Activated T-cell treated with anti-CD3 and anti-CD28 coated beads for 48 hours (primary cell): ENCODE data around the gene ATP10A.
A peak's percentile ranks its signal among the peaks of the same experiment; 100 is the strongest.
"Not testable (repeated sequence)": the region's sequence is repeated elsewhere in the genome, so short reads cannot be mapped to it uniquely, and the experiment has no call there.

Experiments used
- DNase-seq: peaks from one replicate; pipeline ENCODE4 v3.0.0-alpha.2; 2020; ENCODE audit warnings: low read depth

Gene ATP10A

DNA sequence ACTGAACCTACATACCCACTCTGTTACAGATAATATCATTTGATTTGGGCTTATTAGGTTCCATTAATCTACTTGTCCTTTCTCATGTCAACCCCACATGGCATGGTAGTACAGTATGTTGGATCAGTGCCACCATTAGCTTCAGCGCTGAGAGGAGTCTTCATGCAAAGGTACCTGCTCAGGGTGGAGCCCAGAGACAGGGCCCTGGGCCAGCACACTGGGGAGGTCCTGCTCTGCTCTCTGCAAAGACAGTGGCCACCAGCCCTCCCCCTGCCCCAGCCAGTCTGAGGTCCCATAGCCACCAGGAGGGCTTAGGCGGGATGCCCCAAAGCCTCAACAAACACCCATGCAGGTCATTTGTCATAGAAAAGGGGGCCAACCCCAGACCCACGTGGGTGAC lies 71.0 kb downstream of the ATP10A start:
- DNase-seq, result no peak

DNA sequence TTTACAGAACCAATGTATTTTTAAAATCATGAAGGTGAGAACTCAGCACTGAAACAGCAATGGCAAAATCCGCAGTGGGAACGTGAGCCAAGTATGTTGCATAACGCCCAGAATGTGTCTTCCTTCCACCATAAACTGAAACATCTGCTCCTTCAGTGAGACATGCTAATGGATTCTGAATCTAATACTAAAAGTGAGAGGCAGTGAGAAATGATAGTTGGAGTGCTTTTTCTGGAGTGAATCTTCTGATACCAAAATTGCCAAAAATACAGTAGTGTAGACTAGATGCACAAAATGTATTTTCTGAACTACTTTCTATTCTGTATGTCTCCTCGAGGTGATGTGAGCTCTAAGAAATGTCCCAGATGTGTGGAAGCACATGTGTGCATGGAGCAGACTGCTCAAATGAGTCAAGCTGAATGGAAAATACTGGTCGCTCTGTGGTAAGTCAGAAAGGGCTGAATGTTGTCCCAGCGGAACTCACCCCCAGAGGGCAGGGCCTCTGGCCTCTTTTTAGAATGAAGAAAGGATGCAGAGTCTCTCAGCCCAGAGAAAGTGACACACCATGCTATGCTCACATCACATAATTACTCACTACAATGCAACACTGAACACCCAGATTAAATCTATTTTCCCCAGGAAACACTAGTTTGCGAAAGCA lies 73.0 kb downstream of the ATP10A start:
- peak; percentile 48 for DNase-seq

DNA sequence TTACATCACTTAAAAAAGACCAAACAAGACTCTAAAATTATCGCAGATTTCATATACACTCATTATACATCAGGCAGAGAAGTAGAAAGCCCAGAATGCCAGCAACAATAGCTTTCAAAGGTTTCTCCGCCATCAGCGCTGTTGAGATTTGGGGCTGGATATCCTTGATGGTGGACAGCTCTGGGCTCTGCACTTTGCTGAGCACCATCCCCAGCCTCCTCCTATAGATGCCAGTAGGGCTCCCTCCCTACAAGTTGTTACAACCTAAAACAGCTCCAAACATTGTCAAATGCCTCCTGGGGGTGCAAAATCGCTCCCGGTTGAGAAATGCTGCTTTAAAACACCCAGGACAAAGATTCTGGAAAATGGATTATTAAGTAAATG lies 73.5 kb downstream of the ATP10A start:
- DNase-seq, result no peak

DNA sequence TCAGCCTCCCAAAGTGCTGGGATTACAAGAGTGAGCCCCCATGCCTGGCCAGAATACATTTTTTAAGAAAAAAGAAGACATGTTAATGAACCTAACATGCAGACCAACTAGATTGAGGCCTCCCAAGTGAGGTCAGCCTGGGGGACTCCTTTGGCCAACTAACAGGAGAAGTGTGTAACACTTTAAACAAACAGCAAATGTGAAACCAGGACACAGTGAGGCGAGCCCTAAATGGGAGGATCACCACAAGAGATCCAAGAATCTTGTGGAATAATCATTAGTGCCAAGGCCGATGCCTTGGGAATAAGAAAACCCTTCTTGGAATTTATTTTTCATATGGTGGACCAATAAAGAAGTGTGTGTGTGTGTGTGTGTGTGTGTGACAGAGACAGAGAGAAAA lies 73.9 kb downstream of the ATP10A start:
- DNase-seq, result no peak

DNA sequence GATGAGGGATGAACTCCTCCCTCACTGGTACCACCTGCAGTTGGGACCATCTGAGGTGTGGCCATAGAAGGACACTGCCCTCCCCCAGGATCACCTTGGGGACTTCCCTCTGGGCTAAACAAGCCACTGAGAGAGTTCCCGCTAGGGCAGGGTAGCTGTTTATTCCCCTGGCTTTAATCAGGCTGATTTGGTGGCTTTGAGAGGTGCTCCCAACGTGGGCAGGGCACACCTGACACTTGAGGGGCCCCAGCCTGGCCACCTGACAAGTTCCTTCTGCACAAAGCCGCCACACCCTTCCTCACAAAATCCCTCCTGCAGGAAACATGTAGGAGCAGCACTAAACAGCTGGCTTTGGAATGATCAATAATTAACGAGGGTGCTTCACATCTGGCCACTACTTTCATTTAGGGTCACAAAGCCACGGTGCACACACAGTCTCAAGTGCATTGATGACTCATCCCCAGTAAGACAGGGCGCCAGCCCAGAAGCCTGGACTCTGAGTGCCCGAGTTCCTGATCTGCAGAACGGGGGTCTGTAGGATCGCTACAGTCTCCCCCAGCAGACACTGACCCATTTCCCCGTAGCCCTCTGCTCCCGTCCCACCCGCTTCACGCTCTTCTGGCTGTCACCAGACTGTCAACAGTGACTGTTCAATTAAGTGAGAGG lies 75.1 kb downstream of the ATP10A start:
- DNase-seq, result no peak

DNA sequence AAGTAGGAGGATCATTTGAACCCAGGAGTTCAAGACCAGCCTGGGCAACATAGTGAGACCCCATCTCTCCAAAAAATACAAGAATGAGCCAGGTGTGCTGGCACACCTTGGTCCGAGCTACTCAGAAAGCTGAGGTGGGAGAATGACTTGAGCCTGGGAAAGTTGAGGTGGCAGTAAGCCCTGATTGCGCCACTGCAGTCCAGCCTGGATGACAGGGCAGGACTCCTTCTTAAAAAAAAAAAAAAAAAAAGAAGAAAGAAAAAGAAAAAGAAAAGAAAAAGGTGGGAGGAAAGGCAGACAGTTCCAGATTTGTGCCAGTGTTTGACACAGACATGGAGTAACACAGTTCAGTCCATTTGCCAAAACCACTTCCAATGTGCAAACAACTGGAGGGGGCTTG lies 75.7 kb downstream of the ATP10A start:
- DNase-seq, result no peak

DNA sequence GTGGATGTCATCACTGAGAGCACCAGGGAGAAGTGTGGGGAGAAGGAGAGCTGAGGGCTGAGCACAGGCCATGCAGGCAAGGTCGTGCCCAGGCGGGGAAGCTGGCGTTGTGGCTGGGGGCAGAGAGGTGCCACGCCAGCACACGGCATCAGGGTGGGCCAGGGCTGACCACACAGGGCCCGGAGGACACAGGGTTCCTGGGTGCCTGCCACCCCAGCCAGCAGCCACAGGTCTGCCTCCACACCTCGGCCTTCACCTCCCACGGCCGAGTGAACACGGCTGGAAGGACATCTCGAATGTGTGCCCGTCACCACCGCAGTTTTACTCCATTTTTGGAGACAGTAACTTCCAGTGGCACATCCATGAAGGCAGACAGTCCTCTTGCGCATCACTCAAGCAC lies 77.1 kb downstream of the ATP10A start:
- no peak for DNase-seq

- DNase-seq, result no peak
Observed at GRCh38 chr15:25785641-25786025, 77.5 kb downstream of the ATP10A start.

GRCh38 chr15:25784876-25785640 lies 78.1 kb downstream of the ATP10A start:
- no peak for DNase-seq

GRCh38 chr15:25783607-25784540 lies 79.3 kb downstream of the ATP10A start:
- DNase-seq, result no peak

DNA sequence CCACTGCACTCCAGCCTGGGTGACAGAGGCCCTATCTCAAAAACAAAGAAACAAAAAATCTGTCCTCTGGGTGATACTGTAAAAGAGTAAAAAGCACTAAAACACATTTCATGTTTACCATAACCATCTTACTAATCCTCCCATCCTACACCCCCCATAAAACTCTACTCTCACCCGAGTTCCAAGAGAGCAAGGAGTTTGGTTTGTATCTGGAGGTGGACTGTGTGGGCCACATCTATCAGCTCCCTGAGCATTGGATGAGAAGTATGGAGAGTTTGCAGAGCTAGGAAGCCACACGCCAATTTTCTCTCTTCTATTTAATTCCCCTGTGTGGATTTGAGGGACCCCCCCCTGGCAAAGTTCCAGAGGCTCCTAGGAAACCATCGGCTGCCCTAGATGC lies 80.0 kb downstream of the ATP10A start:
- no peak for DNase-seq

GRCh38 chr15:25780479-25781255 lies 82.5 kb downstream of the ATP10A start:
- DNase-seq, result no peak

DNA sequence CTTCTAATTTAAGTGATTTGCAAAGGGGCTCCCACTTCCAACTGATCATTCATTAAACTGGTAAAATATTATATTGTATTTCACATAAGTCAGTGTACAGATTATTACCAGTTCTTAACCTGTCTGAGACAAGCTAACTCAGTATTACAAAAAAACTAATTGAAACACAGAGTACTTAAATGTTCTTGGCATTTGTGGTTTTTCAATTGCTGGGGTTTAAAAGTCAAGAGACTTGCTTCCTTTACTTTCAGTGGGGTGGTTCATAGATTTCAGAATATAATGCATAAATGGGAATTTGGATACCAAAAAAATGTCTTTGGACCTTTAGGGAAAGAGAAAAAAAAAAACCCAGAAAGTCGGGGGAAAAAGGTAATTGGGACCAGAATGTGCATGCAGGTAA lies 85.0 kb downstream of the ATP10A start:
- DNase-seq, result no peak

- DNase-seq, result no peak
Observed at GRCh38 chr15:25777037-25777436, 86.1 kb downstream of the ATP10A start.

GRCh38 chr15:25776071-25776746 lies 86.9 kb downstream of the ATP10A start:
- DNase-seq, result no peak

DNA sequence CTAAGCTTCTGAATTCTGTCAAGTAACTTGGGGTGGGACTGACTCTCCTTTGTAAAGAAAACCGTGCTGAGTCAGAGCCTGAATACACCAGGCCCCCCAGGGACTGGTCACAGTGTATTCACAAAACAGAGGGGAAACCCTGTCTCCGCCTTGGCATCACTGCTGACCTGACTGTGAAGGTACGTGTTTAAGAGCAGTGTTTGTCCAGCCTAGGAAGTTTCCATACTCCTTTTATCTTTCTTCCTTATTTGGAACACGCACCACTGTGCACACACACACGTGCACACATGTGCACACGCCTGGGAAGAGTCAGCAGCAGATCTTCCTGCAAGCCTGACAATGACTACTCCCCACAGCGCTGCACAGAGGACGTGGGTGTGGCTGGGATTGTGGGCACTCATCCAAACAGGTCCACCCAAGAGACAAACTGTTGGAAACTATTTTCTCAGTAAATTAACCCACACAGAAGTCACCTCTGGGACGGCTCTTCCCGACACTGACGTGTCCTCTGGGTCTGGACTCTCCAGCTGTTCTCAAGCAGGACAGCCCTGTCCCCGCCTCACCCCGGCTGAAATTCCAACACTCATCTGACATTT lies 87.7 kb downstream of the ATP10A start:
- DNase-seq, result no peak

DNA sequence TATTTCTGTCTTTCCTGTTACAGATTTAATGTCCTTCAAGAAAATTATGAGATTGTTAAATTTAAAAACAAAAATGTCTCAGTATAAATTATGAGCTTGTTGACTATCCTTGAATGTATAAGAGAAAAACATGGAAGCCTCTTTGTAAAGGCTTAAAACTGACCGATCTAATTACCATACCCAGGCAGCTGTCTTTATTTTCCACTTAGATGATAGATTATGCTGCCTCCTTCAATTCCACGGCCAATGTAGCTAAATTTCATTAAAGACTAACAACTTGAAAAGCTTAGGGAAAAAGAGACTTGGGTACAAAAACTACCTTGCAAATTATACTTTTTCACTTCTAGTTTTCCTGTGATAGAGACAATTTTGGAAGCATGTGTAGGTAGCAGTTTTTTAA lies 88.3 kb downstream of the ATP10A start:
- DNase-seq, result no peak

DNA sequence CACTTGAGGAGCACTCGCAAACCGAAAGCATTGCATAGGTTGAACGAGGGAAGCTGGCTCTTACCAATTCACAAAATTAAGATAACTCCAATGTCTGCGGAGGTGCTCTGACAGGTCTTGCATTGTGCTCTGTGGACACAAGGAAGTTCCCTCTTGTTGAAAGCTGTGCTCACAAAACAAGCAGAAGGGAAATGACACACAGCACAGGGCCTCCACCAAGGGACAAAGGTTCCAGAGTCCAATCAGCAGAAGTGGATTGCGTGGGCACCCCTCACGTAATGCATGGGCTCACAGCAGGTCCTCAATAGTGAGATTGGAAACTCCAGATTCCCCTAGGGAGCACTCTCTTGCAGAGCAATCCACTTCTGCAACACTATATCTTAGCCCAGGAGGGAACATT lies 89.9 kb downstream of the ATP10A start:
- DNase-seq, result no peak

DNA sequence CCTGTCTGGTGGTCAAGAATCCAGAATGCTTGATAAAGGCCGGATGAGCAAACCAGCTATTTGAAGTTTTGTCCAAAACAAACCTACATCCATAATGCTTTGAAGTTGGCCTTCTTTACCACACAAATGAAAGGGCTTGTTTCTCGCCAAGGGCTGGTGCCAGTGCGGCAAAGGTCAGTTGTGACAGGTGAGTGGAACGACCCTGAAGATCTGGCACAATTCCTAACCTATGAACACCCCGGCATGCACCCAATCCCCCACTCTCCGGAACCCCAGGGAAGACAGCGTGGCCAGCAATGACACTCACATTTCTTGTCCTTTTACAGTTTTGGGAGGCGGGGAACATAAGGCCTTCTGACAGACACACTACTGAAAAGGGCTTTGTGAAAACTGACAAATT lies 90.6 kb downstream of the ATP10A start:
- no peak for DNase-seq

- not testable (repeated sequence) for DNase-seq
Observed at GRCh38 chr15:25771736-25772135, 91.4 kb downstream of the ATP10A start.

DNA sequence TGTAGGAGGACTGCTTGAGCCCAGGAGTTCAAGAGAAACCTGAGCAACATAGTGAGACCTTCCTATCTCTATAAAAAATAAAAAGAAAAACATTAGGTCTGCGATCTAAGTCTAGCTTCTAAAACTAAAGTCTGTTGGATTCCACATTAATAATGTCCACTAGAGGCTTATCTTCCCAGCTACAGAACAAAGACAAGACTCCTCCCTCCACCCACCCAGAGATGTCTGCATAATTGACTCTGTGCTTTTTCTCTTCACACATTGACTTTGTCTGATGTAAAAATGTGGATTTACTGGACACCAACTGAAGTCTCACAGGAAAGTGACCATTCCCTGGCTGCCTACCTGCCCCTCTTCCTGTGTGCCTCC lies 91.8 kb downstream of the ATP10A start:
- DNase-seq, result no peak
